Peyer's patch (tissue), 4 donors: ENCODE results near the gene ACO2. TPM values are rescaled to one million over a fixed set of nuclear protein-coding genes. Genes with fewer than 3 reads are reported as not detected.
A peak's percentile ranks its signal among the peaks of the same experiment; 100 is the strongest.

Source experiments
- DNase-seq, 3 donors: peaks; one replicate each; pipeline ENCODE4 v3.0.0-alpha.2; 2017 to 2019
- H3K27ac ChIP-seq, 4 donors: fragments of 200-600 bp; sonication (generic); one replicate each; pipeline ENCODE4 v1.5.1; 2016 to 2019
- H3K27me3 ChIP-seq, 2 donors: fragments of 200-600 bp; sonication (generic); one replicate each; pipeline ENCODE4 v1.5.1; 2019
- H3K36me3 ChIP-seq, 3 donors: fragments of 200-600 bp; sonication (generic); one replicate each; pipeline ENCODE4 v1.5.1; 2016 to 2019
- H3K4me1 ChIP-seq, 4 donors: fragments of 200-600 bp; sonication (generic); one replicate each; pipeline ENCODE4 v1.5.1; 2016 to 2019
- H3K4me3 ChIP-seq, 4 donors: fragments of 200-600 bp; sonication (generic); 1 replicate in 3 of 4; 2 replicates in 1 of 4; pipeline ENCODE4 v1.5.1; 2016 to 2019; ENCODE audit warnings: mild to moderate bottlenecking in 1 of 4
- H3K9me3 ChIP-seq, 4 donors: fragments of 200-600 bp; sonication (generic); one replicate each; pipeline ENCODE4 v1.5.1; 2016 to 2019; ENCODE audit warnings: mild to moderate bottlenecking in 1 of 4
- POLR2A ChIP-seq, 2 donors: fragments of 450-650 bp; IDR thresholded peaks; one replicate each; pipeline ENCODE4 v1.5.1; 2017; ENCODE audit warnings: antibody characterized with exemption in 2 of 2, mild to moderate bottlenecking in 2 of 2, moderate library complexity in 2 of 2
- total RNA-seq, 4 donors: library from RNA; depleted of rRNA; stranded (reverse); fragments of >200 nt; gene quantifications; one replicate each; pipeline ENCODE4 v1.1.0, GENCODE V29; 2016
- TF ChIP-seq, protein P1 (sequence below), 6 experiments: fragments of 450-650 bp in 4 of 6; fragments of 200-600 bp in 2 of 6; sonication (generic) in 1 of 6; IDR thresholded peaks; one replicate each; pipeline ENCODE4 v1.5.1; 2017 to 2019; ENCODE audit warnings: antibody characterized with exemption in 6 of 6, mild to moderate bottlenecking in 3 of 6, moderate library complexity in 1 of 6

ACO2 gene
- total RNA-seq, 4 donors from 2014 or later, result 115 to 394 (median 356) TPM

DNA sequence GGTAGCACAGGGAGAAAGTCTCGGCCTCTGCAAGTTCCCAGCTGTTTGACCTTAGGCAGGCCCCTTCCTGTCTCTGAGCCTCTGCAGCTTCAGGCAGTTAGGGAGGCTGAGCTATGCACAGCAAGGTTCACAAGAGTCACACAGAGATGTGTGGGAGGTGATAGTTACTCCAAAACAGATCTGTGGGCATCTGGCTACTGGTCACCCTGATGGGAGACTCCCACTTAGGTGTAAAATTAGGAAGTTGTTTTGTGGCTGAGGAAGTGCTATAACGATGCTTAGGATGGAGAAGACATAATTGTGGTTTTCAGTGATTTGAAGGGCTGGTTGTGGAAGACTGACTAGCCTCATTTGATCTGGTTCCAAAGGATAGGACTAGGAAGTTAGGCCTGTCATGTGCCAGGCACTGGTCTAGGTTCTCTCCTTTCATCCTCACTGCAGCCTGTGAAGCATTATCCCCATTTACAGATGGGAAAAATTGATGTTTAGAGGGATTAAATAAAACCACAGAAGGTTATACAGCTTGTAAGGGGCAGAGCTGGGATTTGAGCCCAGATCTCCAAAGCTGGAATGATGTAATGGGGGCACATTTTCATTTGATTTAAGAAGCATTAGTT lies 13.5 kb downstream of the ACO2 start:
- TF ChIP-seq POLR2A (IDR thresholded peaks at IDR 0.05), result no peak
- TF ChIP-seq, protein P1, sequence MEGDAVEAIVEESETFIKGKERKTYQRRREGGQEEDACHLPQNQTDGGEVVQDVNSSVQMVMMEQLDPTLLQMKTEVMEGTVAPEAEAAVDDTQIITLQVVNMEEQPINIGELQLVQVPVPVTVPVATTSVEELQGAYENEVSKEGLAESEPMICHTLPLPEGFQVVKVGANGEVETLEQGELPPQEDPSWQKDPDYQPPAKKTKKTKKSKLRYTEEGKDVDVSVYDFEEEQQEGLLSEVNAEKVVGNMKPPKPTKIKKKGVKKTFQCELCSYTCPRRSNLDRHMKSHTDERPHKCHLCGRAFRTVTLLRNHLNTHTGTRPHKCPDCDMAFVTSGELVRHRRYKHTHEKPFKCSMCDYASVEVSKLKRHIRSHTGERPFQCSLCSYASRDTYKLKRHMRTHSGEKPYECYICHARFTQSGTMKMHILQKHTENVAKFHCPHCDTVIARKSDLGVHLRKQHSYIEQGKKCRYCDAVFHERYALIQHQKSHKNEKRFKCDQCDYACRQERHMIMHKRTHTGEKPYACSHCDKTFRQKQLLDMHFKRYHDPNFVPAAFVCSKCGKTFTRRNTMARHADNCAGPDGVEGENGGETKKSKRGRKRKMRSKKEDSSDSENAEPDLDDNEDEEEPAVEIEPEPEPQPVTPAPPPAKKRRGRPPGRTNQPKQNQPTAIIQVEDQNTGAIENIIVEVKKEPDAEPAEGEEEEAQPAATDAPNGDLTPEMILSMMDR (IDR thresholded peaks at IDR 0.05), result no peak
- no peak overlapping the region for H3K4me3 ChIP-seq
- H3K27me3 ChIP-seq, result no peaks in the 10 kb centered on the region
- H3K4me1 ChIP-seq, result peaks cover 0 to 84% (median 13%) of the 10 kb centered on the region in 4 donors
- DNase-seq, result no peak
- peaks cover 0 to 4% (median 0%) of the 10 kb centered on the region in 3 donors for H3K36me3 ChIP-seq
- H3K9me3 ChIP-seq, result no peaks in the 10 kb centered on the region
- peak overlapping the region in 3 of 4 donors; percentile 36 to 69 (median 41) for H3K27ac ChIP-seq

DNA sequence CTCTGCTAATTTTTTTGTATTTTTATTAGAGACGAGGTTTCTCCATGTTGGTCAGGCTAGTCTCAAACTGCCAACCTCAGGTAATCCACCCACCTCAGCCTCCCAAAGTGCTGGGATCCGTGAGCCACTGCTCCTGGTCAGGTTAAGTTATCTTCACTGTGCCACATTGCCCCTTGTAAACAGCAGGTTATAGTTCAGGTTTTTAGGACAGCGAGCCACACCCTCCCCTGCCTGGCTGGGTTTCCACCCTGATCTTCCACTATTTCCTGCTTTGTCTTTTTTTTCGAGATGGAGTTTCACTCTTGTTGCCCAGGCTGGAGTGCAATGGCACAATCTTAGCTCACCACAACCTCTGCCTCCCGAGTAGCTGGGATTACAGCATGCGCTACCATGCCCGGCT lies 16.1 kb downstream of the ACO2 start:
- peaks cover 0 to 88% (median 10%) of the 10 kb centered on the region in 4 donors for H3K4me1 ChIP-seq
- no peaks in the 10 kb centered on the region for H3K9me3 ChIP-seq
- no peaks in the 10 kb centered on the region for H3K27me3 ChIP-seq

DNA sequence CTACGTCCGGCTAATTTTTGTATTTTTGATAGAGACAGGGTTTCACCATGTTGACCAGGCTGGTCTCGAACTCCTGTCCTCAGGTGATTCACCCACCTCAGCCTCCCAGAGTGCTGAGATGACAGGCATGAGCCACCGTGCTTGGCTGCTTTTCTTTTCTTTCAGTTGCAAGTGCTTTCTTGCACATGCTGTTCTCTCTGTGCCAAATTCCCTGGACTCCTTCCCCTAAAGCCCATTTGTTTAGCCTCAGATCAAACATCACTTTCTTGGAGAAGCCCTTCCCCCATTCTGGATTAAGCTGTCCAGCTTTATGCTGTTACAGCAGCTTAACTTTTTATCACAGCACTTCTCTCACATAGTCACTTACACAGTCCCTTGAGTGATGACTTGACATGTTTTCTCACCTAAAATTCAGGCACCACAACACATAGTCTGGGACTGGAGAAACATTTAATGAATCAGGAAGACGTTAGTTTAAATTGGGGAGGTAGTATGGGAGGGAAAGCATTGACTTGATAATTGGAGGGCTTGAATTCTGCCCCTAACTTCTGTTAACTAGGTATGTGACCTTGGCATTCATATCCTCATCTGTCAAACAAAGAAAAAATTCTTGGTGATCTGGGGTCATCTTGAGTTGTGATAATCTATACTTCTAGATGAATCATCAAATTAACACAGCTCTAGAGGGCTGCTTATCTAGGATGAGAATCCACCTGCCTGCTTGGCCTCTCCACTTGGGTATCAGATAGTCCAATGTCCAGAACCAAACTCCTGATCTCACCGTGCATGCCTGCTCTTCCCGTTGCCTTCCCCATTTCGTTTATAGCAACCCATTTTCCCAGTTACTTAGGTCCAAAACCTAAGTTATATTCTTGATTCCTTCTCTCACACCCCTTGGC lies 18.4 kb downstream of the ACO2 start:
- peak in 2 of 3 donors; percentile 21 to 59 for DNase-seq
- no peak overlapping the region for H3K4me3 ChIP-seq
- no peak for TF ChIP-seq POLR2A (IDR thresholded peaks at IDR 0.05)
- TF ChIP-seq, protein P1 (IDR thresholded peaks at IDR 0.05), result no peak
- H3K27ac ChIP-seq, result peak overlapping the region in 3 of 4 donors; percentile 20 to 83 (median 72)
- peaks cover 0 to 16% (median 0%) of the 10 kb centered on the region in 3 donors for H3K36me3 ChIP-seq
- H3K27me3 ChIP-seq, result no peaks in the 10 kb centered on the region
- H3K9me3 ChIP-seq, result no peaks in the 10 kb centered on the region
- H3K4me1 ChIP-seq, result peaks cover 0 to 85% (median 4%) of the 10 kb centered on the region in 4 donors

More for the DNA sequence above, 16.1 kb downstream of the ACO2 start:
- Histone ChIP-seq H3K27ac (peak overlapping the region in 3 of 4 donors; percentile 56 to 84 (median 83)), H3K36me3 (peaks cover 0 to 8% (median 0%) of the 10 kb centered on the region in 3 donors), H3K4me3 (peak overlapping the region in 1 of 4 donors; percentile 15)
- TF ChIP-seq, protein P1 (IDR thresholded peaks at IDR 0.05), result no peak
- no peak for TF ChIP-seq POLR2A (IDR thresholded peaks at IDR 0.05)
- peak in 2 of 3 donors; percentile 71 to 77 for DNase-seq

DNA sequence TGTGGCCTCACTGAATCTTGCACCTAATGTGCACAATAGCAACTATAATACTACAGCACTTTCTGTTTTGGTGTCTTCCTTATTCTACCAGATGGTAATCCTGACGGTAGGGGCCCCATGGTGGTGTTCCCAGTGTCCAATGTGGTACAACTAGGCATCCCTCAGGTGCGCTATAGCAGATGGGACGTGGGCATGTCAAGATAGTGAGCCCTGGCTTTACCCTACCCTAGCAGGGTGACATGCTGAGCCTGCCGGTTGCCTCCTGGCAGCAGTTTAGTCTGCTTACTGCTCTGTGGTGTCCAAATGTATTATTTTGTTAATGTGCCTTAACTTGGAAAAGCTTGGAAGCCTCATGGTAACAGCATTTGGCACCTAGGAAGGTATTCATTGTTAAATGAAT lies 19.2 kb downstream of the ACO2 start:
- no peak overlapping the region for H3K4me3 ChIP-seq
- TF ChIP-seq, protein P1 (IDR thresholded peaks at IDR 0.05), result no peak
- TF ChIP-seq POLR2A (IDR thresholded peaks at IDR 0.05), result no peak
- H3K36me3 ChIP-seq, result peaks cover 0 to 19% (median 0%) of the 10 kb centered on the region in 3 donors
- no peaks in the 10 kb centered on the region for H3K9me3 ChIP-seq
- no peaks in the 10 kb centered on the region for H3K27me3 ChIP-seq
- DNase-seq, result peak in 1 of 3 donors; percentile 37
- peak overlapping the region in 3 of 4 donors; percentile 21 to 83 (median 72) for H3K27ac ChIP-seq
- H3K4me1 ChIP-seq, result peaks cover 0 to 81% (median 4%) of the 10 kb centered on the region in 4 donors

DNA sequence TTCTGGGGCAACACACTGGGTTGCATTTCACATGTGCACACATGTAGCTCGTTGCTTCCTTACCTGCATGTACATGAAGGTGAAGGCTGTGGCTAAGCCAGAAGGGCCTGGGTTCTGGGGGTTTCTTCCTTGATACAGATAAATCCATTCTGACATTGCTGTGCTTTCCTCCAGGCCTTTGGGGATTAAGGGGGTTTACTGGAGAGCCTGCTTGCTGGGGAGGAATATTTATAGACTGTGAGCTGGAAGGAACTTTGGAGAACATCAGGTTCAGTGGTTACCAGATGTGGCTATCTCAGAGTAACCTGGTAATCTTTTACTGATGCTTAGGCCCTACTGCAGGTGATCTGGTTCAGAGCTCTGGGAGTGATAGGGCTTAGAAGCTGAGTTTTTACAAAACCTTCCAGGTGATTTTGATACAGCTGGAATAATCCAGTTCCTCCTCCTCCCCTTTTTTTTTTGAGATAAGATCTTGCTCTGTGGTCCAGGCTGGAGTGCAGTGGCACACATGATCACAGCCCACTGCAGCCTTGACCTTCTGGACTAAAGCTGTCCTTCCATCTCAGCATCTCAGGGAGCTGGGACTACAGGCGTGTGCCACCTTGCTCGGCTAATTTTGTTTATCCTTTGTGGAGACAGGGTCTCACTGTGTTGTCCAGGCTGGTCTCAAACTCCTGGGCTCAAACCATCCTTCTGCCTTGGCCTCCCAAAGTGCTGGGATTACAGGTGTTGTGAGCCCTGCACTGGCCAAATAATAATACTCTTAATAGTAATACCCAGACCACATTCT lies 19.9 kb downstream of the ACO2 start:
- Histone ChIP-seq H3K27me3 (no peaks in the 10 kb centered on the region), H3K4me1 (peaks cover 0 to 81% (median 4%) of the 10 kb centered on the region in 4 donors), H3K4me3 (no peak overlapping the region), H3K27ac (peak overlapping the region in 3 of 4 donors; percentile 21 to 83 (median 72)), H3K36me3 (peaks cover 0 to 26% (median 0%) of the 10 kb centered on the region in 3 donors), H3K9me3 (no peaks in the 10 kb centered on the region)
- DNase-seq, result peak in 1 of 3 donors; percentile 20
- no peak for TF ChIP-seq POLR2A (IDR thresholded peaks at IDR 0.05)
- TF ChIP-seq, protein P1 (IDR thresholded peaks at IDR 0.05), result no peak
